ENCODE measurements around the gene POLA1. TPM values are rescaled to one million over a fixed set of nuclear protein-coding genes. Genes with fewer than 3 reads are reported as not detected.

Gene POLA1
- total RNA-seq, 1 donor from 2014 or later, result 24.6 TPM

DNA sequence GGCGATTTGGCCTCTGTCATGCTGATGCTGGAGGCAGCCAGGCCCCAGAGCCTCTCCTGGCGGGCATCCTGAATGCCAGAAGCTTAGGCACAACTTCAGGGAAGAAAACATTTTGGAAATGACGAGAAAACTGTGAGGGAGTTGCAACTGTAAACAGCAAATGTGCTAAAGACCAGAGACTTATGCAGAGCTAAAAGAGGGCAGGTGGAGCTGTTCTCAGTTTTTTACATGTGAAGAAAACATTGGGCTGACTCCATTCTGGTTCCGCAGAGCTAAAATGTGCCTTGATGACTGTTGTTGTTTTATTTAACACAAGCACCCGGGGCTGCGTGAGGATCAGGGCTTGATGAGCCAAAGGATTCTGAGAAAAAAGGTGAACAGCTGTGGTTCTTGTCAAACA lies 332.9 kb downstream of the POLA1 start:
- TF ChIP-seq, protein P1, sequence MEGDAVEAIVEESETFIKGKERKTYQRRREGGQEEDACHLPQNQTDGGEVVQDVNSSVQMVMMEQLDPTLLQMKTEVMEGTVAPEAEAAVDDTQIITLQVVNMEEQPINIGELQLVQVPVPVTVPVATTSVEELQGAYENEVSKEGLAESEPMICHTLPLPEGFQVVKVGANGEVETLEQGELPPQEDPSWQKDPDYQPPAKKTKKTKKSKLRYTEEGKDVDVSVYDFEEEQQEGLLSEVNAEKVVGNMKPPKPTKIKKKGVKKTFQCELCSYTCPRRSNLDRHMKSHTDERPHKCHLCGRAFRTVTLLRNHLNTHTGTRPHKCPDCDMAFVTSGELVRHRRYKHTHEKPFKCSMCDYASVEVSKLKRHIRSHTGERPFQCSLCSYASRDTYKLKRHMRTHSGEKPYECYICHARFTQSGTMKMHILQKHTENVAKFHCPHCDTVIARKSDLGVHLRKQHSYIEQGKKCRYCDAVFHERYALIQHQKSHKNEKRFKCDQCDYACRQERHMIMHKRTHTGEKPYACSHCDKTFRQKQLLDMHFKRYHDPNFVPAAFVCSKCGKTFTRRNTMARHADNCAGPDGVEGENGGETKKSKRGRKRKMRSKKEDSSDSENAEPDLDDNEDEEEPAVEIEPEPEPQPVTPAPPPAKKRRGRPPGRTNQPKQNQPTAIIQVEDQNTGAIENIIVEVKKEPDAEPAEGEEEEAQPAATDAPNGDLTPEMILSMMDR (conservative IDR thresholded peaks at IDR 0.05; ENCODE audit: low read depth, low read length), result no peak
- H3K4me3 ChIP-seq (ENCODE audit: low read depth, low read length), result no peak overlapping the region
- DNase-seq (ENCODE audit: low read depth), result no peak

DNA sequence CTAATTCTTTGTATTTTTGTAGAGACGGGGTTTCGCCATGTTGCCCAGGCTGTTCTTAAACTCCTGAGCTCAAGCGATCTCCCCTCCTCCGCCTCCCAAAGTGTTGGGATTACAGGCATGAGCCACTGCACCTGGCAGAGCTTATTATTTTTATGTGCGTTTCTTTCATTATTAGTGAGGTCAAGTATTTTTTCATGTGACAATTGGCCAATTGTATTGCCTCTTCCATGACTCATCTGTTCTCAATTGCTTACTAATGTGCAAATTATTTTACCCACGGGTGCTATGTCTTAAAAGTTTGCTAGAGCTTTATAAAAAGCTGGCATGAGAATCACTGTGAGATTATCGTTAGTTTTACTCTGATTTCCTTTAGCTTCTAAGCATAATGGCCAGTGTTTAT lies 335.0 kb downstream of the POLA1 start:
- no peak for DNase-seq (ENCODE audit: low read depth)
- H3K4me3 ChIP-seq (ENCODE audit: low read depth, low read length), result no peak overlapping the region
- TF ChIP-seq, protein P1 (conservative IDR thresholded peaks at IDR 0.05; ENCODE audit: low read depth, low read length), result no peak

DNA sequence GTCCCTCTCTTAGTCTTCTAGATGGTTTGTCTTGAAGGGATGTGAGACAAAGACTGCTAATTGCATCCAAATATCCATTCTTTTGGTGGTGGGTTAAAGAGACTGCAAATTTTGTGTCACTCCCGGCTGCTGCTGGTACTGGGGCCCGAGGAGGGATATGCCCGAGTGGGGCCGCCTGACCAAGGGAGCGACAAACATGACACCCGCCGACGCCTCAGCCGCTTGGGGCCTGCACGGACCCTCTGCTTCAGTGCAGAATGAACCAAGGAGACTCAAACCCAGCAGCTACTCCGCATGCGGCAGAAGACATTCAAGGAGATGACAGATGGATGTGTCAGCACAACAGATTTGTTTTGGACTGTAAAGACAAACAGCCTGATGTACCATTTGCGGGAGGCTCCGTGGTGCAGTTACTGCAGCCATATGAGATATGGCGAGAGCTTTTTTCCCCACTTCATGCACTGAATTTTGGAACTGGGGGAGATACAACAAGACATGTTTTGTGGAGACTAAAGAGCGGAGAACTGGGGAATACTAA lies 335.6 kb downstream of the POLA1 start:
- no peak overlapping the region for H3K4me3 ChIP-seq (ENCODE audit: low read depth, low read length)
- TF ChIP-seq, protein P1 (conservative IDR thresholded peaks at IDR 0.05; ENCODE audit: low read depth, low read length), result no peak
- DNase-seq (ENCODE audit: low read depth), result no peak

DNA sequence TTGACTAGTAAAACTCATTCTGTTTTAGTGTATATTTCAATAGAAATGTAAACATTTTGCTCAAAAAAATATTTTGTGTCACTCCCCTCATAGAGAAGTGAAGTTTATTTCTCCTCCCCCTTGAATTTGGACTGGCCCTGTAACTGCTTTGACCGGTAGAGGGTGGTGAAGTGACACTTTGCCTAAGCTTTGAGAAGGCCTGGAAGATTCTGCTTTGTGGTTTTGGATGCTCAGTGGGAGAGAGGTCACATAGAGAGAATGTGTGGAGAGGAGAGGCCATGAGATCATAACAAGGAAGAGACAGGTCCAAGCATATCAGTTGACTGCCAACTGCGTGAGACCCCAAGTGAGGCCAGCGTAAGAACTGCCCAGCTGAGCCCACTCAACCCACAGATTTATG lies 341.2 kb downstream of the POLA1 start:
- H3K4me3 ChIP-seq (ENCODE audit: low read depth, low read length), result no peak overlapping the region
- TF ChIP-seq, protein P1 (conservative IDR thresholded peaks at IDR 0.05; ENCODE audit: low read depth, low read length), result peak; percentile 41
- DNase-seq (ENCODE audit: low read depth), result no peak

DNA sequence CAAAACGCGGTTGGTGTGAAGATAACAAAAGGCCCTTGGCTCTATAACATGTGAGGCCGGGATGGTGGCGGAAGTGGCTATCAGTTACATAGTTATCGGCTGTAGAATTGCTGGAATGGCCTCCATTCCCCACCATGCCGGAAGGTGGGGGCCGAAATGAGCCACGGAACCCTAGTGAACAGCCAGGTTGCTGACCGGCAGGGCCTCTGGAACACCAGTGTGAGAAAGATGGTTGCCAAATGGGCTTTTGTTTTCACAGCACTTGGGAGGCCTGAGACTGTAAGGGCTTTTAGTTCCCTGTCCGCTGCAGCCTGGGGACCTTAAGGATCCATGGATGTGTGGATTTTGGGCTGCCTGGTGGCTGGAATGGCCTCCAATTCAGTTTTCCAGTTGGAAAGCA lies 345.3 kb downstream of the POLA1 start:
- TF ChIP-seq, protein P1 (conservative IDR thresholded peaks at IDR 0.05; ENCODE audit: low read depth, low read length), result no peak
- no peak overlapping the region for H3K4me3 ChIP-seq (ENCODE audit: low read depth, low read length)
- DNase-seq (ENCODE audit: low read depth), result no peak

DNA sequence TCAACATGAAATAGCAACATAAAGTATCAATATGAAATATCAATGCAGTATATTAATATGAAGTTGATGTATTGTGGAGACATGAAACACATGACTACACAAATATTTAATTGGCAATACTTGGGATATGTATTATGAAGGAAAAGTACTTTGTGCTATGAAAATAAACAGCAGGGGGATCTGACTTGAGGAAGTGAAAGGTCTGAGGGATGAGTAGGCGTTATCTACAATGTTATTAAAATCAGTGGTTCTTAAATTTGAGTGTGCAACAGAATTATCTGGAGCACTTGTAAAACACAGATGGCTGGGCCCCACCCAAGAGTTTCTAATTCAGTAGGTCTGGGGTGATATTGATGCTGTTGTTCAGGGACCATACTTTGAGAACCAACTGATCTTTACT lies 349.5 kb downstream of the POLA1 start:
- TF ChIP-seq, protein P1 (conservative IDR thresholded peaks at IDR 0.05; ENCODE audit: low read depth, low read length), result no peak
- H3K4me3 ChIP-seq (ENCODE audit: low read depth, low read length), result no peak overlapping the region
- DNase-seq (ENCODE audit: low read depth), result no peak

Other genes with a start within 250 kb of the POLA1 start
- 6.7 and 13.6 TPM in 2 replicates for gene PDK3, start 228.6 kb upstream of the POLA1 start, total RNA-seq
- gene PCYT1B, start 46.6 kb upstream of the POLA1 start, total RNA-seq, result 0.12 and 3.5 TPM in 2 replicates

Measured in epithelial cell of proximal tubule (primary cell).